ENCODE measurements around the gene NELFCD.
A peak's percentile ranks its signal among the peaks of the same experiment; 100 is the strongest.
"Not testable (repeated sequence)": the region's sequence is repeated elsewhere in the genome, so short reads cannot be mapped to it uniquely, and the experiment has no call there.

NELFCD gene

DNA sequence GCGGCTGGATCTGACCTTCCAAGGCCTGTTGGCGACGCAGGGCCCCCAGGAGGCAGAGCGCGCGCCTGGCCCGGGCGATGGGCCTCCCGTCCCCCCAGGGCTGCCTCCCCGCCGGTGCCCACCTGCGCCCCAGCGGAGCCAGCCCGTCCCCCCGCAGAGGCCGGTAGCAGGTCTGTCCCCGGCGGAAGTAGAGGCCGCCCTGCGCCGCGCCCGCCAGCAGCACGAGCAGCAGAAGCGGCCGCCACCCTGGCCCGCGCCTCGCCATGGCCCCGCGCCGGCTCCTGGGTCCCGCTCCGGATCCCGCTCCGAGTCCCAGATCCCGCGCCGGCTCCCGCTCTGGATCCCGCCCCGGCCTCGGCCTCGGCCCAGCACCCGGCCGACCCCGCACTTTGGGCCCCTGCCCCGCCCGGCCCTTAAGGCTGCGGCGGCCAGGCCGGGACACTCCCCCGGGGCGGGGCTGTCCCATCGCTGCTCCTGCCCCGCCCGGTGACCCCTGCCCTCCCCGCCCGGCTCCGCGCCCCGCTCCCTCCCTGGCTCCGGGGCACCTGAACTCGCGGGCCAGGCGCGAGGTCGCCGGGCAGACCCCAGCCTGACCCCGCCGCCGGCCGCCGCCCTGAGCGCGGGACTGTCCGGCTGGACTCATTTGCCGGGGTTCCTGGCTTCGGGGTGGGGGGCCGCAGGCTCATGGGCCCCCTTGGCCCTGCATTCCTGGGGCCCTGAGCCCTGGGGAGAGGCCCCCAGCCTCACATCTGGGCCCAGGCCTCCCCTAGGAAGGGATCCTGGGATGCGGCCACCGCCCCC lies 26.0 kb downstream of the NELFCD start, which contains the start of gene CTSZ:
Gene CTSZ, minus strand, starts transcription at position 391 of the 801 bp plus-strand sequence. Its CDS starts 126 bp downstream, at position 265.
- peak; percentile 83 for DNase-seq (ENCODE audit: extremely low spot score)
- POLR2A ChIA-PET, result interaction anchor here (1.0 to 2.0 kb wide), 4 partner anchors 10 to 1324 kb away, joined by 4 to 11 read pairs (median 4); partner anchors contain the start of gene ATP5F1E
- TF ChIP-seq, protein P1, sequence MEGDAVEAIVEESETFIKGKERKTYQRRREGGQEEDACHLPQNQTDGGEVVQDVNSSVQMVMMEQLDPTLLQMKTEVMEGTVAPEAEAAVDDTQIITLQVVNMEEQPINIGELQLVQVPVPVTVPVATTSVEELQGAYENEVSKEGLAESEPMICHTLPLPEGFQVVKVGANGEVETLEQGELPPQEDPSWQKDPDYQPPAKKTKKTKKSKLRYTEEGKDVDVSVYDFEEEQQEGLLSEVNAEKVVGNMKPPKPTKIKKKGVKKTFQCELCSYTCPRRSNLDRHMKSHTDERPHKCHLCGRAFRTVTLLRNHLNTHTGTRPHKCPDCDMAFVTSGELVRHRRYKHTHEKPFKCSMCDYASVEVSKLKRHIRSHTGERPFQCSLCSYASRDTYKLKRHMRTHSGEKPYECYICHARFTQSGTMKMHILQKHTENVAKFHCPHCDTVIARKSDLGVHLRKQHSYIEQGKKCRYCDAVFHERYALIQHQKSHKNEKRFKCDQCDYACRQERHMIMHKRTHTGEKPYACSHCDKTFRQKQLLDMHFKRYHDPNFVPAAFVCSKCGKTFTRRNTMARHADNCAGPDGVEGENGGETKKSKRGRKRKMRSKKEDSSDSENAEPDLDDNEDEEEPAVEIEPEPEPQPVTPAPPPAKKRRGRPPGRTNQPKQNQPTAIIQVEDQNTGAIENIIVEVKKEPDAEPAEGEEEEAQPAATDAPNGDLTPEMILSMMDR (IDR thresholded peaks at IDR 0.05; ENCODE audit: control extremely low read depth, extremely low read depth, low read depth, missing control alignments), result no peak
- CTCF ChIA-PET, result no interaction called here

DNA sequence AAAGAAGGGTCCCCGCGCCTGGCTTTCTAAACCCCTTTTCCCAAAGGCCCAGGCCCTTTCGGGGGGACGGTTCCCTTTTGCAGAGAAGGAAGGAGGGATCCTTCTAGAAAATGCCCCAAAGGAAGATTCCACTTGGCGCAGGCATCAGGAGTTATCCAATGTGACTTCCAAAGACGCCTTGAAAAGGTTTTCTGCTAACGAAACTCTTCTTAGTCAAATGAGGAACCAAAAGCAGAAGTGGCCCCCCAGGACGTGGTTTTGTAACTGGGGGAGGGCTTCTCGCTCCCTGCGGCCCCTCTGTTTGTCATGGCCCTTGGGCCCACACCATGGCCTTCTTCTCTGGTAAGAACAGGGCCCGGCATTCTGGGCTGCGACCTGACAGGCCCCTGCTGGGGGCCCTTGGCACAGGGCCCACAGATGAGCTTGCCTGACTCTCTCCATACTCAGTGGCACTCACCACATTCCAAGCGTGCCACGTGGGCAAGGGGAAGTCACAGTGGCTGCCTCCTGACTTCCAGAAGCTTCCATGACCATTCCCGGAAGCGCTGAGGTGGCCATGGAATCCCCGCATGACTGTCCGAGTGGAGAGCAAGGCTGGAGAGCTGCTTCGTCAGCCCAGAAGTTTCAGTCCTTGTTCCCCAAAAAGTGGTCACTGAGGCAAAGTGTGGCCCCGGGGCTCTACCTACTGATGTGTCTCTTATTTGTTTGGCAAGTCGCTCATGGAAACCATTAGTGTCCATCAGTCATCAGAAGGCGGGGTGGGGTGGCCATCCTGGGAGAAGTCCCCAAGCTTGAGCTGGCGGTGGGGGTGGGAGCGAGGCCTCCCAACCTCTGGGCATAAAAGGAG lies 26.8 kb downstream of the NELFCD start:
- CTCF ChIA-PET, result interaction anchor here (1.4 to 1.8 kb wide), 4 partner anchors 10 to 200 kb away, joined by 5 to 9 read pairs (median 6); partner anchors contain the start of genes ATP5F1E and TUBB1
- POLR2A ChIA-PET, result interaction anchor here (0.6 to 2.0 kb wide), 11 partner anchors 10 to 1325 kb away, joined by 3 to 11 read pairs (median 4); partner anchors contain the start of genes ATP5F1E and STX16
- TF ChIP-seq, protein P1 (IDR thresholded peaks at IDR 0.05; ENCODE audit: control extremely low read depth, extremely low read depth, low read depth, missing control alignments), result no peak
- peak; percentile 91 for DNase-seq (ENCODE audit: extremely low spot score)

GRCh38 chr20:59008715-59009336 lies 27.8 kb downstream of the NELFCD start:
- CTCF ChIA-PET, result interaction anchor here (1.4 to 1.8 kb wide), 4 partner anchors 9 to 199 kb away, joined by 5 to 9 read pairs (median 6); partner anchors contain the start of genes ATP5F1E and TUBB1
- DNase-seq (ENCODE audit: extremely low spot score), result no peak
- TF ChIP-seq, protein P1 (IDR thresholded peaks at IDR 0.05; ENCODE audit: control extremely low read depth, extremely low read depth, low read depth, missing control alignments), result no peak
- POLR2A ChIA-PET, result interaction anchor here (0.6 to 2.0 kb wide), 9 partner anchors 11 to 1326 kb away, joined by 3 to 11 read pairs (median 4); partner anchors contain the start of genes ATP5F1E and STX16

GRCh38 chr20:59010321-59010994 lies 29.4 kb downstream of the NELFCD start:
- TF ChIP-seq, protein P1 (IDR thresholded peaks at IDR 0.05; ENCODE audit: control extremely low read depth, extremely low read depth, low read depth, missing control alignments), result no peak
- POLR2A ChIA-PET, result no interaction called here
- no peak for DNase-seq (ENCODE audit: extremely low spot score)
- CTCF ChIA-PET, result interaction anchor here (1.7 kb wide), 1 partner anchor 77 kb away, joined by 3 read pairs; no protein-coding TSS in a partner anchor

GRCh38 chr20:59010995-59011873 lies 30.2 kb downstream of the NELFCD start:
- TF ChIP-seq, protein P1 (IDR thresholded peaks at IDR 0.05; ENCODE audit: control extremely low read depth, extremely low read depth, low read depth, missing control alignments), result no peak
- POLR2A ChIA-PET, result no interaction called here
- no peak for DNase-seq (ENCODE audit: extremely low spot score)
- CTCF ChIA-PET, result interaction anchor here (1.1 to 1.7 kb wide), 2 partner anchors 18 to 77 kb away, joined by 3 read pairs; no protein-coding TSS in a partner anchor

- POLR2A ChIA-PET; DNase-seq (ENCODE audit: extremely low spot score): not testable (repeated sequence)
- CTCF ChIA-PET, result interaction anchor here (1.1 kb wide), 1 partner anchor 19 kb away, joined by 3 read pairs; no protein-coding TSS in a partner anchor
Observed at GRCh38 chr20:59011874-59012157, 30.8 kb downstream of the NELFCD start.

All from GM10248 (cell line).